Omental fat pad (tissue), 4 donors: ENCODE measurements around the gene SF1. TPM values are rescaled to one million over a fixed set of nuclear protein-coding genes. Genes with fewer than 3 reads are reported as not detected.

Experiments
- ATAC-seq: fragments of 150-250 bp; one replicate; pipeline ENCODE4 v1.9.1; 2016; ENCODE audit warnings: mild to moderate bottlenecking, moderate library complexity; ENCODE audit not compliant: low FRiP score
- DNase-seq: peaks from one replicate; pipeline ENCODE4 v3.0.0-alpha.2; 2019; ENCODE audit warnings: low spot score
- total RNA-seq, 4 donors: library from RNA; depleted of rRNA; stranded (reverse); fragments of >200 nt; gene quantifications; one replicate each; pipeline ENCODE4 v1.1.0, GENCODE V29; 2016
- TF ChIP-seq, protein P1 (sequence below), 3 donors: fragments of 450-650 bp; IDR thresholded peaks; one replicate each; pipeline ENCODE4 v1.5.1; 2016 to 2017; ENCODE audit warnings: antibody characterized with exemption in 3 of 3, mild to moderate bottlenecking in 3 of 3, moderate library complexity in 2 of 3

The SF1 gene
- total RNA-seq, 4 donors from 2014 or later: 209 to 411 (median 320) TPM

DNA sequence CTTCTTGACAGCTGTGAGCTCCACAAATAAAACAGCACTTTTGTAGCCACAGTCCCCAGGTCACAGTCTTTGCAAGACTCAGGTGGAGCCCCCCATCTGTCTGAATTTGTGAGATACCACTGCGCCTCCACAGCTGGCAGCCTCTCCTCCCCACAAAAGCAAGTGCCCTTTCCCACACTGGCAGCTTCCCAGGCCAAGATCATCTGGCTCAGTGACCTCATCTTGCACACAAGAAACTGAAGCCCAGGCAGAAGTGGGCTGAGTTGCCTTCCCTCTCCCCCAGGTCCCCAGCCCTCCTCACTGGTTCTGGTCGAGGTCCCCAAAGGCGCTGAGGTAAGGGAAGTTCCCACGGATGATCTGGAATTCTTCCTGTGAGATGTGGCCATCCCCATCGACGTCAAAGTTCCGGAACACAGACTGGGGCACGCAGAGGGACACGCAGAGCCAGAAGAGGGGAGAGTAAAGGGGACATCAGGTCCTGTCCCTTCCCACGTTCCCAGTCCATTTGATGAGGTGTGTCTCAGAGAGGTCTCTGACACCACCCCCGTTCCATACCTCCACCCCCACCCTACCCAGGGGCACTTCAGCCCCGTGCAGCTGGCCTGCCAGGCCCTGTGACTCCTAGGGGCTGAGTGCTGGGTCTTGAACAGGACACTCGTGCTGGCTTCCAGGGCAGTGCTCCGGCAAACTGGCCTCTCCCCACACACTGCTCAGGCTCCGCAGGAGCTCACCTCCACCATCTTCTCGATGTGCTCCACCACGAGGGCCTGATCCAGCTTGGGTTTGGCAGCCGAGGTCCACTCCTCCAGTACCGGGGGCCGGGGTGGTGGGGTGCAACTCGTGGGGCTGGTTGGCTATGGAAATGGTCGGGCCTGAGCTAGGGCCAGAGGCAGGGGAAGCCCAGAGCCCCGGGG, 43.3 kb downstream of the SF1 start:
- DNase-seq: no peak
- TF ChIP-seq, protein P1, sequence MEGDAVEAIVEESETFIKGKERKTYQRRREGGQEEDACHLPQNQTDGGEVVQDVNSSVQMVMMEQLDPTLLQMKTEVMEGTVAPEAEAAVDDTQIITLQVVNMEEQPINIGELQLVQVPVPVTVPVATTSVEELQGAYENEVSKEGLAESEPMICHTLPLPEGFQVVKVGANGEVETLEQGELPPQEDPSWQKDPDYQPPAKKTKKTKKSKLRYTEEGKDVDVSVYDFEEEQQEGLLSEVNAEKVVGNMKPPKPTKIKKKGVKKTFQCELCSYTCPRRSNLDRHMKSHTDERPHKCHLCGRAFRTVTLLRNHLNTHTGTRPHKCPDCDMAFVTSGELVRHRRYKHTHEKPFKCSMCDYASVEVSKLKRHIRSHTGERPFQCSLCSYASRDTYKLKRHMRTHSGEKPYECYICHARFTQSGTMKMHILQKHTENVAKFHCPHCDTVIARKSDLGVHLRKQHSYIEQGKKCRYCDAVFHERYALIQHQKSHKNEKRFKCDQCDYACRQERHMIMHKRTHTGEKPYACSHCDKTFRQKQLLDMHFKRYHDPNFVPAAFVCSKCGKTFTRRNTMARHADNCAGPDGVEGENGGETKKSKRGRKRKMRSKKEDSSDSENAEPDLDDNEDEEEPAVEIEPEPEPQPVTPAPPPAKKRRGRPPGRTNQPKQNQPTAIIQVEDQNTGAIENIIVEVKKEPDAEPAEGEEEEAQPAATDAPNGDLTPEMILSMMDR (IDR thresholded peaks at IDR 0.05): no peak
- no peak for ATAC-seq

DNA sequence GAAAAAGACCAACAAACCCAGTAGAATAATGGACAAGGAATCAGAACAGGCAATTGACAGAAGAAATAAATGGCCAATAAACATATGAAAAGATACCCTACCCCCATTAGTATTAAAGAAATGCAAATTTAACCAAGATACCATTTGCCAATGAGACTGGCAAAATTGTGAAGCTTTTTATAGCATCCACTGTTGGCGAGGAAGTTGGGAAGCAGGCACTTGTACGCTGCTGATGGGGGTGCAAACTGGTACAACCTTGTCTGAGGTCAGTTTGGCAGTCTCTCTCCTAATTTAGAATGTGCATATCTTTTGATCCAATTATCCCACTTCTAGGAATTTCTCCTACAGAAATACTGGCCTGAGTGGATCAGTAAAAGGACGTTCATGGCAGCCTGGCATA, 46.7 kb downstream of the SF1 start:
- ATAC-seq: no peak
- TF ChIP-seq, protein P1 (IDR thresholded peaks at IDR 0.05): no peak
- DNase-seq: no peak

DNA sequence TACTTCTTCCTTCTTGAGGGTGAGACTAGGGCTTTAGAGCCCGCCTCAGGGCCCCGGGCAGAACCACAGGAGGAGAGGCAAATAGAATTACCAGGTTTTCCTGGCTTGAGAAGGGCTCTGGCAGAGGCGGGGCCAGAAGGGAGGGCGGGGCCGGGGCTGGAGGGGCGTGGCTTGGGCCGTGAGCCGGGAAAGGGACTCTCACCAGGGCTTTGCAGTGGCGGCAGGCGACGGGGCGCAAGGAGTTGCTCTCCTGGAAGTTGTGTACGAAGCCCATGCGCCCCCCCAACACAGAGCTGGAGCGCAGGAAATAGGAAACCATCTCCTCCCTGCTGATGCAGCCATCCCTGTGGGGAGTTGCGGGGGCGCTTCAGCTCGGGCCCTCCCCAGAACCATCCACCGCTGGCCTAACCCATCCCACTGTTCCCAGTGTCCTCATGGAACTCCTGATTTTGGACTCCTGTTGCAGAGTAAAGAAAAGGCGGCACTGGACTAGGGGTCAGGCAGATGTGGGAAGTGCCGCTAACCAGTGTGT, 48.4 kb downstream of the SF1 start:
- TF ChIP-seq, protein P1 (IDR thresholded peaks at IDR 0.05): no peak
- ATAC-seq: no peak
- DNase-seq: no peak

DNA sequence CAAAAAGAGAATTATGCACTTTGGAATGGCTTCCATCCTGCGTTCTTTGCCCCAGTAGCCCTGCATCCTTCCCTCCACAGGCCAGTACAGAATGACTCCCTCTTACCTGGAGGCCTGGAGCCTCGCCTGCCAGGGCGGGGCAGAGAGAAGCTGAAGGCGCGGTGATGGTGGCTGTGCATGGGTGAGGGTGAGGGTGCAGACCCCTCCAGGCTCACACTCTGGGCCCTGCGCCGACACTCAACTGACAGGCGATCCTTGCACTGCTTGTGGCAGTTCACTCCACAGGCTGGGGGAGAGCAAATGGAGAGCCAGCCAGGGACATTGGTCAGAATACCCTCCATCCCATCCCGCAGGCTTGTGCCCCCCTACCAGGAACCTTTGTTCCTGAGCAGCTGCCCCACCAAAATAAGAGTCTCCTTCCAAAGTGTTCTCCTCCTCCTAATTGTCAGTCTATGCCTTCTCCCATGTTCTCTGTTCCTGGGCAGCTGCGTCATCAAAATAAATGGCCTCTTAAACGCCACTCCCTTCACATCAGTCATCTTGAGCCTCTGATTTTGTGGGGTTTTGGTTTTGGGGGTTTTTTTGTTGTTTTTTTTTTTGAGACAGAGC, 49.5 kb downstream of the SF1 start:
- TF ChIP-seq, protein P1 (IDR thresholded peaks at IDR 0.05): no peak
- ATAC-seq (no peak), DNase-seq (no peak)

DNA sequence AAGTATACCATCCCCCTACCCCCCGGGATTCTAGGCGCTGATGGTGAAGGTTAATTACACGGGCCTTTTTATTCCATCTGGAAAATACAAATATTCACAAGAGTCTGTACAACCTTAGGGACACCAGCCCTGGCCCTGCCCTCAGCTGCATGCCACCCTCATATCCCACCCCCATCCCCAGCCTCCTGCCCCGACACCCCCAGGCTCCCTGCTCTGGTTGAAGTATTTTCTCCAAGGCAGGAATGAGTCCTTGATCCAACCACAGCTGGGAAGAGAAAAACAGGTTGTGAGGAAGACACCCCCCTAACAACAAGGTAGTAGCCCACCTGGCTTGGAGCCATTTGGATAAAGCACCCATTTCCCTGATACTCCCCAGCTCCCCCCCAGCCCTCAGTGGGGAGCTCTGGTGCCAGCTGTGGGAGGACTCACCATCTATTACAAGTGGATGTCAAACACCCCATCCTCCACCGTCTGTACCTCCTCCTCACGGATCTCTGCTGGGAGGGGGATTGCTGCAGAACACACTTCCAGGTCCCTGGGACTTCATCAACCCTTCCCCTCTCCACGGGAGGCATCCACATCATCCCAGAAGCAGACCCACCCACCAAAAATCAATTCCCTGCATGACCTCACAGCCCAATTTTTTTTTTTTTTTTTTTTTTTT, 51.3 kb downstream of the SF1 start:
- ATAC-seq (no peak), DNase-seq (no peak)
- TF ChIP-seq, protein P1 (IDR thresholded peaks at IDR 0.05): no peak

DNA sequence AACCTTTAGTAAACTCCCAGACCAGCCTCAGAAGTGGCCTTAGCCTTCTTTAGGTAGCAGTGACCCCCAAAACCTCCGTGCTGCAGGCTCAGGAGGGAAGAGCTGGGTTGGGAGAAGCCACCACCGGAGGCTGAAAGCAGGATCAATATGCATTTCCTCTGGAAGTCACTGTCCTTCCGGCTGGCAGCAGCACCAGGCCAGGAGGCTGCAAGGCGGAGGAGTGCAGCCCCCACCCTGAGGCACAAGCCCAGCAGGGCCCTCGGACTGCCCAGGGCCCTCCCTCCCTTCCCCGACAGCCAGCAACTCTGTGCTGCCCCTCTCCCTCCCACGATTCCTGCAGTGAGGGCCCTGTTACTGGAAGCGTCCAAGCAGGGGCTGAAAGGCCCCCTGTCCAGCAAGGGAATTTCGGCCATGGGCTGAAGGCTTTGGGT, 52.1 kb downstream of the SF1 start:
- TF ChIP-seq, protein P1 (IDR thresholded peaks at IDR 0.05): no peak
- ATAC-seq: no peak
- DNase-seq: no peak
